Mesendoderm (in vitro differentiated cells): ENCODE data around the gene ECE1.
"Not testable (repeated sequence)": the region's sequence is repeated elsewhere in the genome, so short reads cannot be mapped to it uniquely, and the experiment has no call there.

ENCODE experiments used
- DNase-seq: peaks from one replicate; pipeline ENCODE4 v3.0.0; 2013
- H2AK5ac ChIP-seq: 2 replicates; pipeline ENCODE4 v1.6.1; 2013; ENCODE audit warnings: low read length, inconsistent platforms
- H2BK120ac ChIP-seq: 2 replicates; pipeline ENCODE4 v1.6.1; 2013; ENCODE audit warnings: low read depth, mild to moderate bottlenecking, low read length, moderate library complexity, mixed read lengths
- H2BK15ac ChIP-seq: replicated peaks from 2 replicates; pipeline ENCODE4 v1.6.1; 2013; ENCODE audit warnings: low read depth, mild to moderate bottlenecking, moderate library complexity
- H2BK5ac ChIP-seq: 2 replicates; pipeline ENCODE4 v1.6.1; 2013; ENCODE audit warnings: low read length, inconsistent platforms
- H3K18ac ChIP-seq: 2 replicates; pipeline ENCODE4 v1.6.1; 2013; ENCODE audit warnings: mild to moderate bottlenecking, low read length, mixed read lengths
- H3K23ac ChIP-seq: one replicate; pipeline ENCODE4 v1.6.1; 2013; ENCODE audit warnings: low read length
- H3K27ac ChIP-seq: 2 replicates; pipeline ENCODE4 v1.5.1; 2013; ENCODE audit warnings: low read depth, mild to moderate bottlenecking, inconsistent platforms, low read length, moderate library complexity
- H3K27me3 ChIP-seq: 2 replicates; pipeline ENCODE4 v1.6.1; 2013; ENCODE audit warnings: low read length, control low read depth, mild to moderate bottlenecking, inconsistent platforms; ENCODE audit not compliant: insufficient read depth, poor library complexity
- H3K36me3 ChIP-seq: 2 replicates; pipeline ENCODE4 v1.6.1; 2013; ENCODE audit warnings: low read length, inconsistent platforms; ENCODE audit not compliant: control insufficient read depth, insufficient read depth
- H3K4ac ChIP-seq: one replicate; pipeline ENCODE4 v1.6.1; 2013; ENCODE audit warnings: low read depth, mild to moderate bottlenecking, low read length, moderate library complexity
- H3K4me1 ChIP-seq: 2 replicates; pipeline ENCODE4 v1.6.1; 2013; ENCODE audit warnings: low read depth, low read length, inconsistent platforms; ENCODE audit not compliant: control insufficient read depth
- H3K4me2 ChIP-seq: 2 replicates; pipeline ENCODE4 v1.6.1; 2013; ENCODE audit warnings: low read length
- H3K4me3 ChIP-seq: 2 replicates; pipeline ENCODE4 v1.5.1; 2013; ENCODE audit warnings: mild to moderate bottlenecking, low read length
- H3K56ac ChIP-seq: one replicate; pipeline ENCODE4 v1.6.1; 2013; ENCODE audit warnings: low read length
- H3K79me1 ChIP-seq: 2 replicates; pipeline ENCODE4 v1.6.1; 2013; ENCODE audit warnings: low read length, inconsistent platforms
- H3K79me2 ChIP-seq: 2 replicates; pipeline ENCODE4 v1.6.1; 2013; ENCODE audit warnings: mild to moderate bottlenecking, low read length; ENCODE audit not compliant: control insufficient read depth, insufficient read depth
- H3K9ac ChIP-seq: 2 replicates; pipeline ENCODE4 v1.6.1; 2013; ENCODE audit warnings: low read length, inconsistent platforms
- H4K5ac ChIP-seq: one replicate; pipeline ENCODE4 v1.6.1; 2013; ENCODE audit warnings: low read length
- H4K8ac ChIP-seq: one replicate; pipeline ENCODE4 v1.6.1; 2013; ENCODE audit warnings: low read depth, mild to moderate bottlenecking, control low read depth, low read length, moderate library complexity
- WGBS: extraction: QIAGEN DNeasy Blood & Tissue Kit; methylation state at CpG from one replicate; pipeline ENCODE4 v1.1.7; 2013; ENCODE audit warnings: low lambda C conversion rate, missing lambda C conversion rate; ENCODE audit not compliant: insufficient coverage; ENCODE audit errors: extremely low coverage; 5-methylcytosine and 5-hydroxymethylcytosine counted together

The ECE1 gene

GRCh38 chr1:21217812-21218596 lies 72.3 kb downstream of the ECE1 start:
- H4K8ac ChIP-seq: no peak overlapping the region
- H3K79me2 ChIP-seq: no peaks in the 10 kb centered on the region
- H3K56ac ChIP-seq: no peak overlapping the region
- H2BK15ac ChIP-seq: no peak overlapping the region
- H3K79me1 ChIP-seq: no peaks in the 10 kb centered on the region
- peaks cover 1% of the 10 kb centered on the region for H3K36me3 ChIP-seq
- no peak overlapping the region for H2AK5ac ChIP-seq
- no peak overlapping the region for H3K4me2 ChIP-seq
- H2BK120ac ChIP-seq: no peak overlapping the region
- no peak overlapping the region for H3K18ac ChIP-seq
- no CpG with 5 or more reads among the region's 20 CpGs for WGBS
- H3K4me3 ChIP-seq: no peak overlapping the region
- no peaks in the 10 kb centered on the region for H3K27me3 ChIP-seq
- no peak overlapping the region for H3K9ac ChIP-seq
- peaks cover 2% of the 10 kb centered on the region for H3K4me1 ChIP-seq
- H3K23ac ChIP-seq: no peak overlapping the region
- H3K27ac ChIP-seq: no peak overlapping the region
- peak; percentile 79 for DNase-seq
- no peak overlapping the region for H3K4ac ChIP-seq
- H4K5ac ChIP-seq: no peak overlapping the region
- no peak overlapping the region for H2BK5ac ChIP-seq

- peaks cover 2% of the 10 kb centered on the region for H3K4me1 ChIP-seq
- H3K79me2 ChIP-seq: no peaks in the 10 kb centered on the region
- no peak overlapping the region for H3K9ac ChIP-seq
- H3K4me3 ChIP-seq: no peak overlapping the region
- peaks cover 1% of the 10 kb centered on the region for H3K36me3 ChIP-seq
- H3K79me1 ChIP-seq: no peaks in the 10 kb centered on the region
- no CpG with 5 or more reads among the region's 19 CpGs for WGBS
- H2BK120ac ChIP-seq: no peak overlapping the region
- no peak overlapping the region for H2BK15ac ChIP-seq
- no peak overlapping the region for H3K27ac ChIP-seq
- no peak overlapping the region for H3K56ac ChIP-seq
- no peak overlapping the region for H4K5ac ChIP-seq
- H2BK5ac ChIP-seq: no peak overlapping the region
- H4K8ac ChIP-seq: no peak overlapping the region
- no peak overlapping the region for H3K23ac ChIP-seq
- H3K4me2 ChIP-seq: no peak overlapping the region
- DNase-seq: peak; percentile 75
- H3K18ac ChIP-seq: no peak overlapping the region
- H3K27me3 ChIP-seq: no peaks in the 10 kb centered on the region
- no peak overlapping the region for H2AK5ac ChIP-seq
- H3K4ac ChIP-seq: no peak overlapping the region
Observed at GRCh38 chr1:21216835-21217811, 73.1 kb downstream of the ECE1 start.

GRCh38 chr1:21212126-21212525 lies 78.1 kb downstream of the ECE1 start:
- H2BK5ac ChIP-seq: no peak overlapping the region
- H3K4me1 ChIP-seq: no peaks in the 10 kb centered on the region
- no CpG with 5 or more reads among the region's 3 CpGs for WGBS
- no peak overlapping the region for H2AK5ac ChIP-seq
- H4K8ac ChIP-seq: no peak overlapping the region
- no peak overlapping the region for H3K23ac ChIP-seq
- no peak overlapping the region for H2BK120ac ChIP-seq
- H3K27ac ChIP-seq: no peak overlapping the region
- H3K56ac ChIP-seq: no peak overlapping the region
- no peaks in the 10 kb centered on the region for H3K79me2 ChIP-seq
- H4K5ac ChIP-seq: no peak overlapping the region
- H3K27me3 ChIP-seq: no peaks in the 10 kb centered on the region
- no peak overlapping the region for H2BK15ac ChIP-seq
- DNase-seq: peak; percentile 63
- no peaks in the 10 kb centered on the region for H3K36me3 ChIP-seq
- no peaks in the 10 kb centered on the region for H3K79me1 ChIP-seq
- H3K4me3 ChIP-seq: no peak overlapping the region
- H3K4me2 ChIP-seq: no peak overlapping the region
- H3K4ac ChIP-seq: no peak overlapping the region
- no peak overlapping the region for H3K18ac ChIP-seq
- H3K9ac ChIP-seq: no peak overlapping the region

- no CpG with 5 or more reads among the region's 6 CpGs for WGBS
- H3K27me3 ChIP-seq, DNase-seq: not testable (repeated sequence)
Observed at GRCh38 chr1:21208137-21208700, 82.0 kb downstream of the ECE1 start.

GRCh38 chr1:21206117-21206516 lies 84.1 kb downstream of the ECE1 start:
- Histone ChIP-seq H3K4me2 (no peak overlapping the region), H3K23ac (no peak overlapping the region), H3K4me3 (no peak overlapping the region), H4K5ac (no peak overlapping the region), H3K4me1 (no peaks in the 10 kb centered on the region), H3K4ac (no peak overlapping the region), H3K27ac (no peak overlapping the region), H2BK15ac (no peak overlapping the region), H3K36me3 (no peaks in the 10 kb centered on the region), H3K9ac (no peak overlapping the region), H3K79me2 (no peaks in the 10 kb centered on the region), H3K56ac (no peak overlapping the region), H4K8ac (no peak overlapping the region), H2BK5ac (no peak overlapping the region), H3K18ac (no peak overlapping the region), H2BK120ac (no peak overlapping the region), H3K27me3 (no peaks in the 10 kb centered on the region), H3K79me1 (no peaks in the 10 kb centered on the region), H2AK5ac (no peak overlapping the region)
- WGBS: no CpG with 5 or more reads among the region's 2 CpGs
- DNase-seq: no peak

More at GRCh38 chr1:21208137-21208700, 82.0 kb downstream of the ECE1 start:
- not testable (repeated sequence) for H2AK5ac ChIP-seq, H3K56ac ChIP-seq, H3K27ac ChIP-seq, H3K79me2 ChIP-seq, H3K4me2 ChIP-seq, H3K4me1 ChIP-seq, H3K4me3 ChIP-seq, H2BK5ac ChIP-seq, H3K18ac ChIP-seq, H4K5ac ChIP-seq, H3K23ac ChIP-seq, H2BK120ac ChIP-seq, H4K8ac ChIP-seq, H3K36me3 ChIP-seq, H2BK15ac ChIP-seq, H3K9ac ChIP-seq, H3K79me1 ChIP-seq, H3K4ac ChIP-seq
